GM21447 (cell line): ENCODE measurements around the gene AQP1.

ENCODE experiments used
- ATAC-seq: cut with Tn5 transposase; IDR thresholded peaks from one replicate; pipeline ENCODE4 v1.9.1; 2021; ENCODE audit not compliant: unreplicated experiment

The AQP1 gene

GRCh38 chr7:30881448-30881847 lies 30.2 kb upstream of the AQP1 start:
- no peak for ATAC-seq

DNA sequence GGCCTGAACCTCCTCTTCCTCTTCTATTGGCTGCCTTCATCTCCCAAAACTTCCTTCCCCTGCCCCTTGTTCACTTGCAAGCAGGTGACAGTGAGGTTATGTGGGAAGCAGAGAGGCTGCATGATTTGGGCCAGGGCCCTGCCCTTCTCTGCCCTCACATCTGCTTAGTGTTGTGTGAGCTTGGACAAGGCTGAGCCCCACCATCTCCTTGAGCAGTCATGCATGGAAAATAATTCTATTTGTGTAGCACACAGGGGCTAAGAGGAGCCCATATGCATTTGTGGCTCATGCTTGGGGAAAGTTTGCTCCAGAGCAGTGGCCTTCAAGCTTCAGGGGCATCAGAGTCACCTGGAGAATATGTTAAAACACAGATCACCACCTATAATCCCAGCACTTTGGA lies 26.8 kb upstream of the AQP1 start:
- ATAC-seq = no peak

DNA sequence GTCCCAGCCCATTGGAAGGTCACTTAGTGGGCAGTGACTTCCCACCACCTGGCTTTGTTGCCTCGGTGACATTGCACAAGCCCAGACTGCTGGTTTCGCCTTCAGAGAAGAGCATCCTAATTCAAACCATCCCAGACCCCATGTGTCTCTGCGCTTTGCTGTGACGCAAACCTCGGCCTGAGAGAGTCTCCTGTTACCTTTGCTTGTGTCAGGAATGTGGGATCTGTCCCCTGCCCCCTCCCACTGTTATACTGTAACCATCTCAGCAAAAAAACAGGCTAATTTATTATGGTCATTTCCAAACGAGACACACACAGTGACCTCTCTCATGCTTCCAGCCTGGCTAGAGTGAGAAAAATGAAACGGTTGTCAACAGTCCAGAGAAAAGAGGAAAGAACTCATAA lies 25.0 kb upstream of the AQP1 start:
- no peak for ATAC-seq

GRCh38 chr7:30887464-30887872 lies 24.2 kb upstream of the AQP1 start:
- no peak for ATAC-seq

DNA sequence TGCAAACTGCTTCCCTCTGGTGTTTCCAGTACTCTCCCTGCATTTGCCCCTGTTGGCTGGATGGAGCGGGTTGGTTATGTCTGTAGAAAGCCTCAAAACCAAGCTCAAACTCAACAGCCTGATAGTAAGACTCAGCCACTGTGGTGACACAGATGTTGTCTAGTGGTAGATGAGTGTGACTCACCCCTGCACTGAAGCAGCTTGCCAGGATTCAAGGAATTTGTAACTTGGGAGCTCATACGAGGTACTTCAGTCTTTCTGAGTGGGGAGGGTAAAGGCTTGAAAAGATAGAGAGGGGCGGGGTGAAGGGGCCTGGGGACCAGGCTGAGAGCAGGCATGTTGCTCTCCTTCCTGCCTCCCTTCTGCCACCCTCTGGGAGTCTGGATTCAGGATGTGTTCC lies 22.9 kb upstream of the AQP1 start:
- ATAC-seq = no peak

GRCh38 chr7:30890226-30890625 lies 21.4 kb upstream of the AQP1 start:
- no peak for ATAC-seq

GRCh38 chr7:30893357-30893756 lies 18.3 kb upstream of the AQP1 start:
- ATAC-seq = no peak

DNA sequence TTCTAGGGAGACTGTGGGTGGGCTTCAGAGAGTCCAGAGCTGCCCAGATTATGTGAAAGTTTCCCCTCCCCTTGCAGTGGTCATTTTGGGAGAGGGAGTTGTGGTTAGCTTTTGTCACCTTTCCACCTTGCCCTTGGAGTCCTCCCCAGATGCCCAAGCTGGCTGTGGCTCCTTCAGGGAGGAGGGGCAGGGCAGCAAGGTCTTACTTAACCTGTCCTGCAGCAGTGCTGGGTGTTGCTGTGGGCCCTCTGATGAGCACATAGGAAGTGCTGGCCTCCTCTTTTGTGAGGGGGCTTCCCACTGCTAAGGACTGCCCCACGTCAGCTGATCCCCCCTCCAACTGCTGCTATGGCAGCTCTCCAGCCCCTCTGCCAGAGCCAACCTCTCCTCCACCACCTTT lies 17.6 kb upstream of the AQP1 start:
- no peak for ATAC-seq

- no peak for ATAC-seq
Measured at GRCh38 chr7:30894866-30895605, 16.6 kb upstream of the AQP1 start.

DNA sequence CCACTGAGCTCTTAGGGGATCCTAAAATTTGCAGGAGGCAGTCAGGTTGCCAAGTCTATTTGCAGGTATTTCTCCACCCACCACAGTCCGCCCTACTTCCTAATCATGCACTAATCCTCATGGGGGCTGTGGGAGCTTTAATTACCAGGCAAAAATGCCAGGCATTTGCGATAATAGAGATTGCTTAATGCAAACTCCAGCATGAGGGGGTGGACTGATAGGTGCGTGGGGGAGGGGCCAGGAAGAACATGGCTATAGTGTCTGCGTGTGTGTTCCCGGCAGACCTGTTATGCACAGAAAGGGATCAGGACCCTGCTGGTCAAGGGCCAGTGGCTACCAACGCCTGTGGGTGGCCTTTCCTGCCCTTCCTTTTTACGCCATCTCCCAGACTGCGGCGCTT lies 15.6 kb upstream of the AQP1 start:
- no peak for ATAC-seq

DNA sequence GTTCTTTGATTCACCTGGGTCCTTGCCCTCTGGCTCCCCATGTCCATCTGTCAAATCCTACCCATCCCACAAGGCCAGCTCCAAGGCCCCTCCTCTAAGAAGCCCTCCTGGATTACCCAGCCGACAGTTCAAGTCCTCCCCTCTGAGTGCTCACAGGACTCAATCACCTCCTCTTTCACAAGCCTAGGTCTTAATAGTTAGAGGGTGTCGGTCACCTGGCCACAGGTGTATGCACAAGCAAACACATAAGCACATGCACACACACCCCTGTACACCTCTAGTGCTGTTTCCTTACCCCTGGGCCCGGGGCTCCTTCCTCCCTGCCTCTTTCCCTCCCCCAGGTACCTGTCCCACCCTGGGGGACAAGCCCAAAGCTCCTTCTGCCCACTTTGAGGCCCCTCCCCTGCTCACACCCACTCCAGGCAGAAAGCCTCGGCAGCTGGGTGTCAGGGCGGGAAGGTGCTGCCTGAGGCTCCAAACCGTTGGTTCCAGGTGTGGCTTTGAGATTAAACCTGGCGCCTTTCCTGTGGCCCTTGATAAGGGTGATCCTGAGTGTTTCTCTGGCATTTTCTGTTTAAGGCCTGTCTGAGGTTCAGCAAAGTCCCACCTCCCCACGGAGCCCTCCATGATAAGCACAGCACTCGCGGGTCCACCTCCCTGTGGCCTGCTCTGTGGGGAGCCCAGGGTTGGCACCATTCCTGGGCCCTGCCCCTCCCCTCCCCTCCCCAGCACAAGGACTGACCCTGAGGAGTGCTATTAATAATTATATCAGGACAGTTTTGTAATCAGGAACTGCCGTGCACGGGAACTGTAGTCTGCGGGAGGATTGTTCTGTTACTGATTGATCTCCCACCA lies 14.6 kb upstream of the AQP1 start:
- ATAC-seq = no peak

DNA sequence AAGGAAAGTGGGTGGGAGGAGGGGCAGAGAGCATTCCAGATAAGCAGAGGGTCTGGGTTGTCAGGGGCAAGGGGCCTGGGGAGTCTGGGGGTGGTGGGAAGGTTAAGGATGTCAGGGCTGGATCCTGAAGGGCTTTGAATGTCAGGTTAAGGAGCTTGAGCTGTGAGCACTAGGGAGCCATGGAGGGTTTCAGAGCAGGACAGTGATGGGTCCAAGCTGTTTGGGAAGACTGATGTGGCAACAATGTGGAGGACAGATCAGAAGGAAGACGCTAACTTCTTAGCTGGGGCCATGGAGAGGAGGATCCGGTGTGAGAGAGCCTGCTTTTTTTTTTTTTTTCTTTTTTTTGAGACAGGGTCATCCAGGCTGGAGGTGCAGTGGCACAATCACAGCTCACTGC lies 13.9 kb upstream of the AQP1 start:
- ATAC-seq = no peak

- ATAC-seq = no peak
Measured at GRCh38 chr7:30898411-30898810, 13.2 kb upstream of the AQP1 start.

- ATAC-seq = no peak
Measured at GRCh38 chr7:30899066-30899465, 12.6 kb upstream of the AQP1 start.

DNA sequence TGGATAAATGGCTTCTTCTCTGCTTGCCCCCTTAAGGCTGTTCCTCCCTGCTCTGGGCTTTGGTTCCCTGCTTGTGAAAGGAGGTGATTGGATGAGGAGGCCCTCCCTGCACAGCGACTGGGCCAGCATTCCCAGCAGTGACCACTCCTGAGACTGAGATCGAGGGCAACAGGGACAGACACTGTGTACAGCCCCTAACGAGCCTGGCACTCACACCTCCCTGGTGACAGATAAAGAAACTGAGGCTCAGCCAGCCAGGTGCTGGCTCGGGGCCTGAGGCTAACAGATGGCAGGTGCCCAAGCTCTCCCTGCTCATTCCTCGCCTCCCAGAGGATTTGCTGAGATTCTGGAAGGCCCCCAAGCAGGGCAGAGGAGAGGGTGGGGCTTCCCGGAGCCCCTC lies 12.0 kb upstream of the AQP1 start:
- ATAC-seq = no peak

DNA sequence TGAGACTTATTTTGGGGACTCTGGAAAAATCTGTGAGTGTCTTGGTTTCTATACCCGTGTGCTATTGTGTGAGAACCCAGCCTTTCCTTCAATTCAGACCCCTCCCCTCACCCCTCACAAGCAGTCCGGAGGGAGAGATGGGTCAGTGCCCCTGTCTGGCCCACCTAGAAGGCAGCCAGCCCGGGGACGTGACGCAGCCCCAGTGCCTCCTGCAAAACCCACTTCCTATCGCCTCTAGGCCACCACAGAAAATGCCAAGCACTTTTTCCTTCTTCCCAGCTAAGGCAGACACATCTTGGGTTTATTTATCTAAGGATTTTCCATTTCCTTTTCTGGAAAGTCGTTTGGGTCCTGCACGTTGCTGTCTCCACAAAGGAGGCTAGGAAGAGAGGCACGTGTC lies 11.6 kb upstream of the AQP1 start:
- ATAC-seq = no peak

DNA sequence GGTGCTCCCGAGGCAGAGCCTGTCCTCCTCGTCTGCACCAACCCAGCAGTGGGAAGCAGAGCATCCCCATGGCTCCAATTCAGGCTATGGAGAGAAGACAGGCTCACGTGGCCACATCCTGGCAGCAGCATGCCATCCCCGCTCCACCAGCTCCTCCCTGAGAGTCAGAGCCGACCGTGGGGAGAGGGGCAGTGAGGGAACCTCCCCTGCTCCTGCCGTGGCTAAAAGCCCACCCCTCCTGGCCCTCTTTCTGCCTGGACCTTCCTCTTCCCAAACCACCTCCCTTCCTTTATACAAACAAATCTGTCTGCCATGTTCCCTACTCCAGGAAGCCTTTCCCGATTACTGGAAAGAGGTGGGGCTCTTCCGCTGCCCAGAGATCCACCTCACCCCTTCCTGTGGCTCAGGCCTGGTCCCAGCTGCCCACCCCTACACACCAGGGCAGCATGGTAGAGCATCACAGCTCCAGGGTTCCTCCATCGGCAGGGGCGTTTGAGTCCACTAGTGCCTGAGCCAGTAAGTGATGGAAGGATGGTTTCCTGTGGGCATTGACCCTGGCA lies 10.8 kb upstream of the AQP1 start:
- no peak for ATAC-seq

DNA sequence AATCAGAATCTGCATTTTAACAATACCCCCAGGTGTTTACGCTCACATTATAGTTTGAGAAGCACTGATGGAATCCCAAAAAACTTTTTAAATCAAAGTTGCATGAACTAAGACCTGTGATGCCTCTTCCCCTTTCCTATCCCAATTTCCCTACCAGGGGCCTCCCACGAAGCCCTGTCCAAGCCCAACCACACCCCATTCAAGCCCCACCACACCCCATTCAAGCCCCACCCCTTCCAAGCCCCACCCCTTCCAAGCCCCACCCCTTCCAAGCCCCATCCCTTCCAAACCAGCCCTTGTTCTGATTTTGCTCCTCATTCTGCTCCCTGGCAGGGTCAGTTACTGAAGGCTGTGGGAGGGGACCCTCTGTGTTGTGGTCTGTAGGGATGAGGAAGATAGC lies 9.8 kb upstream of the AQP1 start:
- ATAC-seq = no peak

DNA sequence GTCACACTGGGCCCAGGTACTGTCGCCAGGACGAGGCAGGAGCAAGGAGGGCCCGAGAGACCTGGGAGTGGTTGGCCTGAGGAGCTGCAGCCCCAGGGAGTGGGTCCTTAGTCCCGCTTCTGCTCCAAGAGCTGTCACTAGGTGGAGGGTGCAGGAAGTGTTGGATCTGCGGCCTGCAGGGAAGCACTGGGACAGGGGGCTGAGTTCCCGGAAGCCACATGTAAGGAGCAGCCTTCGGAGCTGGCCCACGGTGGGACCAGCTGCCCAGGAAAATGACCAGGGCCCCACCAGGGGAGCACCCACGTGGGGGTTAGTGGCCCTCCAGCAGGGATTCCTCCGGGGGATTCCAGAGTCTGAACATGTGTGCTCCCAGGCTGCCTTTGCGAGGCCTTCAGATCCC lies 9.2 kb upstream of the AQP1 start:
- no peak for ATAC-seq

- ATAC-seq = no peak
Measured at GRCh38 chr7:30903146-30903545, 8.5 kb upstream of the AQP1 start.

DNA sequence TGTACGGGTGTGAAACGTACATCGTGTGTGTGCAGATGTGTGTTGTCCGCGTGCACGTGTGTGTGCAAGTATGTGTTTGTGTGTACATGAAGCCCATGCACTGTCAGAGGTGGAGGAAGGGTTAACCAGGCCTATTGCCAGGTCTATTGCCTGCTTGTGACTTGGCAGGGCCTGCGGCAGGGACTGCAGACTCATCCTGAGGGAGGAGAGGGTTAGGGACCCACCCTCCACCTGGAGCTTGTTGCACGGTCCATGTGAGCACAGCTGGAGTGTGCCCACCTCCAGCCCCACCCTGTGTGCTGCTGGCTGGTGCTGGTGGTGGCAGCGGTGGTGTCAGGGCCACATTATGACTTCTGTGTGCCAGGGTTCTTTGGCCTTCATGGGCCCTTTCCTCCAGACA lies 7.1 kb upstream of the AQP1 start:
- no peak for ATAC-seq
